LNCaP clone FGC (cell line): Measurements from ENCODE around the gene NRCAM.

Experiments
- DNase-seq: peaks from one replicate; pipeline ENCODE4 v3.0.0-alpha.2; 2011; ENCODE audit warnings: low read depth
- H3K4me3 ChIP-seq: 2 replicates; pipeline ENCODE4 v1.5.1; 2011; ENCODE audit warnings: mild to moderate bottlenecking, low read depth, low read length, control low read depth
- CTCF ChIP-seq: IDR thresholded peaks from 2 replicates; pipeline ENCODE4 v1.5.1; 2012; ENCODE audit warnings: mild to moderate bottlenecking; ENCODE audit not compliant: control insufficient read depth, insufficient read depth; ENCODE audit errors: extremely low read depth

The NRCAM gene

GRCh38 chr7:108293149-108293612 is 163.1 kb downstream of the NRCAM start:
- TF ChIP-seq CTCF = no peak
- no peak overlapping the region for H3K4me3 ChIP-seq
- no peak for DNase-seq

GRCh38 chr7:108292541-108292940 is 163.7 kb downstream of the NRCAM start:
- no peak overlapping the region for H3K4me3 ChIP-seq
- no peak for TF ChIP-seq CTCF
- DNase-seq = no peak

GRCh38 chr7:108291791-108292440 is 164.3 kb downstream of the NRCAM start:
- TF ChIP-seq CTCF = no peak
- DNase-seq = no peak
- no peak overlapping the region for H3K4me3 ChIP-seq

GRCh38 chr7:108291152-108291508 is 165.1 kb downstream of the NRCAM start:
- no peak overlapping the region for H3K4me3 ChIP-seq
- TF ChIP-seq CTCF = no peak
- DNase-seq = no peak

- no peak for TF ChIP-seq CTCF
- no peak overlapping the region for H3K4me3 ChIP-seq
- DNase-seq = no peak
These were observed 165.6 kb downstream of the NRCAM start for GRCh38 chr7:108290459-108291151.

GRCh38 chr7:108289852-108290251 is 166.4 kb downstream of the NRCAM start:
- no peak for TF ChIP-seq CTCF
- no peak for DNase-seq
- H3K4me3 ChIP-seq = no peak overlapping the region

- no peak overlapping the region for H3K4me3 ChIP-seq
- no peak for DNase-seq
- TF ChIP-seq CTCF = no peak
These were observed 168.4 kb downstream of the NRCAM start for GRCh38 chr7:108287857-108288256.
